ENCODE measurements around the gene XPNPEP2. TPM values are rescaled to one million over a fixed set of nuclear protein-coding genes. Genes with fewer than 3 reads are reported as not detected.

The XPNPEP2 gene
- total RNA-seq, 2 donors from 2014 or later = 0.52 to 5.6 TPM

GRCh38 chrX:129818123-129818522, 79.3 kb downstream of the XPNPEP2 start:
- H3K4me3 ChIP-seq = no peak overlapping the region
- no peak overlapping the region for H3K27ac ChIP-seq
- 67 to 100% methylated on average over 1 of the region's 2 CpGs for WGBS, 2 donors
- H3K4me1 ChIP-seq = no peaks in the 10 kb centered on the region
- no peaks in the 10 kb centered on the region for H3K9me3 ChIP-seq
- TF ChIP-seq POLR2A (IDR thresholded peaks at IDR 0.05) = no peak
- no peak for TF ChIP-seq CTCF (IDR thresholded peaks at IDR 0.05)
- no peaks in the 10 kb centered on the region for H3K36me3 ChIP-seq (replicated peaks in 1 of 2; ENCODE audit: insufficient read depth in 1 of 2, low read depth in 2 of 2)
- no peaks in the 10 kb centered on the region for H3K27me3 ChIP-seq
- intact Hi-C loops (cut with DNase I) = no loop called here
- DNase-seq (no peak), ATAC-seq (no peak)

Small RNAs within 50 kb of the gene (small RNA-seq; reads per million reads assigned to genes)
- not detected for gene RF00017

Other genes starting within 250 kb of the XPNPEP2 start
- 10 to 100 TPM; 17.6 to 25.4 TPM for gene SMARCA1, start 215.5 kb upstream of the XPNPEP2 start, total RNA-seq
- 1 to 10 TPM; 7.3 to 9.1 TPM for gene OCRL, start 198.7 kb upstream of the XPNPEP2 start, total RNA-seq
- not detected for gene APLN, start 84.0 kb upstream of the XPNPEP2 start, total RNA-seq
- gene SASH3, start 41.0 kb downstream of the XPNPEP2 start, total RNA-seq = 1 to 10 TPM; 3.6 TPM
- gene ZDHHC9, start 104.9 kb downstream of the XPNPEP2 start, total RNA-seq = 10 to 100 TPM; 12.7 to 12.9 TPM
- gene UTP14A, start 167.2 kb downstream of the XPNPEP2 start, total RNA-seq = 10 to 100 TPM; 10.9 to 13.8 TPM
- gene BCORL1, start 243.7 kb downstream of the XPNPEP2 start, total RNA-seq = 1 to 10 TPM; 3.0 to 4.4 TPM